Fibroblast of lung (primary cell): ENCODE results near the gene ST6GALNAC3. TPM values are rescaled to one million over a fixed set of nuclear protein-coding genes. Genes with fewer than 3 reads are reported as not detected.

ENCODE experiments used
- DNase-seq, 2 donors: peaks; one replicate each; pipeline versions ENCODE4 v3.0.0 to v3.0.0-alpha.2; 2010; ENCODE audit warnings: low read depth in 2 of 2
- H2AFZ ChIP-seq: 2 replicates; pipeline ENCODE4 v1.5.1; 2012; ENCODE audit warnings: low read length, control low read depth, inconsistent platforms
- H3K27ac ChIP-seq: 2 replicates; pipeline ENCODE4 v1.5.1; 2011; ENCODE audit warnings: low read length, control low read depth; ENCODE audit not compliant: insufficient read depth
- H3K27me3 ChIP-seq: 2 replicates; pipeline ENCODE4 v1.5.1; 2011; ENCODE audit warnings: mild to moderate bottlenecking, low read length; ENCODE audit not compliant: control insufficient read depth, insufficient read depth
- H3K36me3 ChIP-seq: 2 replicates; pipeline ENCODE4 v1.5.1; 2011; ENCODE audit warnings: low read length; ENCODE audit not compliant: control insufficient read depth, insufficient read depth
- H3K4me1 ChIP-seq: 2 replicates; pipeline ENCODE4 v1.5.1; 2011; ENCODE audit warnings: low read length; ENCODE audit not compliant: control insufficient read depth, insufficient read depth; ENCODE audit errors: extremely low read depth
- H3K4me2 ChIP-seq: 2 replicates; pipeline ENCODE4 v1.5.1; 2011; ENCODE audit warnings: low read length, control low read depth; ENCODE audit not compliant: insufficient read depth; ENCODE audit errors: extremely low read depth
- H3K4me3 ChIP-seq, 4 experiments: fragments of 200-600 bp in 1 of 4; sonication (generic) in 1 of 4; replicated peaks in 1 of 4; 2 replicates each; pipeline ENCODE4 v1.5.1; 2011 to 2016; ENCODE audit warnings: low read length in 4 of 4, low read depth in 3 of 4, mild to moderate bottlenecking in 3 of 4, control low read depth in 2 of 4, inconsistent platforms in 1 of 4, mixed read lengths in 1 of 4; ENCODE audit not compliant: insufficient read depth in 1 of 4; ENCODE audit errors: control extremely low read depth in 1 of 4
- H3K79me2 ChIP-seq: 2 replicates; pipeline ENCODE4 v1.5.1; 2012; ENCODE audit warnings: mild to moderate bottlenecking, low read length, inconsistent platforms; ENCODE audit not compliant: control insufficient read depth, insufficient read depth
- H3K9ac ChIP-seq: 2 replicates; pipeline ENCODE4 v1.5.1; 2011; ENCODE audit warnings: mild to moderate bottlenecking, low read length, control low read depth; ENCODE audit not compliant: insufficient read depth
- H3K9me3 ChIP-seq: 2 replicates; pipeline ENCODE4 v1.5.1; 2012; ENCODE audit warnings: low read depth, low read length; ENCODE audit not compliant: control insufficient read depth, insufficient read depth
- H4K20me1 ChIP-seq: 2 replicates; pipeline ENCODE4 v1.5.1; 2011; ENCODE audit warnings: low read length; ENCODE audit not compliant: control insufficient read depth, insufficient read depth; ENCODE audit errors: extremely low read depth
- EZH2 ChIP-seq: IDR thresholded peaks from 2 replicates; pipeline ENCODE4 v1.5.1; 2012; ENCODE audit warnings: low read length, control low read depth, mild to moderate bottlenecking; ENCODE audit errors: missing control alignments
- polyA plus RNA-seq, 2 donors: library from polyadenylated mRNA; depleted of rRNA in 1 of 2; stranded (reverse) in 1 of 2; unstranded in 1 of 2; fragments of >200 nt; gene quantifications; 2 replicates each; pipeline ENCODE4 v1.2.1, GENCODE V29; 2011 to 2012; ENCODE audit warnings: missing spikeins in 1 of 2
- total RNA-seq: library from RNA; depleted of rRNA; stranded (reverse); fragments of >200 nt; gene quantifications from 2 replicates; pipeline ENCODE4 v1.2.1, GENCODE V29; 2014
- TF ChIP-seq, protein P1 (sequence below), 2 donors: IDR thresholded peaks in 1 of 2; conservative IDR thresholded peaks in 1 of 2; 1 replicate in 1 of 2; 2 replicates in 1 of 2; pipeline ENCODE4 v1.5.1; 2011 to 2012; ENCODE audit warnings: low read length in 2 of 2, control low read depth in 1 of 2, inconsistent platforms in 1 of 2, low read depth in 1 of 2, mild to moderate bottlenecking in 1 of 2

Gene ST6GALNAC3
- total and polyA plus RNA-seq, 2 donors (not counting 1 experiment from before 2014, with no cell fraction given), result 0.34 to 0.66 TPM

DNA sequence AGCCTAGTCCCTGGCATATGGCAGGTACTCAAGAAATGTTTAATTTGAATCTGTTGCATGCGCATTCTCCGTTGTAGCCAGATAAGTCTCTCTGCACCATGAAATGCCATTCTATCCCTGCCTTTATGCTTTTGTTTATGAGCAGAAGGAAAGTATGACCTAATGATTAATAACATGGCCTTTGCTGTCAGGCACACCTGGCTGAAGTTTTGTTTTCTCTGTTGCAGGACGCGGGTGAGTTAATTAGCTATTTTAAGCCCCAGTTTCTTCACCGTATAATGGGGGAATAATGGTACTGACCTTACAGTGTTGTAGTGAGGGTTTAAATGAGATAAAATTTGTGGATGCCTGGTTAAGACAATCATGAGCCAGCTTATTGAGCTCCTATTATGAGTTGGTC lies 87.7 kb downstream of the ST6GALNAC3 start:
- no peaks in the 10 kb centered on the region for H3K4me1 ChIP-seq
- no peak for TF ChIP-seq EZH2
- TF ChIP-seq, protein P1, sequence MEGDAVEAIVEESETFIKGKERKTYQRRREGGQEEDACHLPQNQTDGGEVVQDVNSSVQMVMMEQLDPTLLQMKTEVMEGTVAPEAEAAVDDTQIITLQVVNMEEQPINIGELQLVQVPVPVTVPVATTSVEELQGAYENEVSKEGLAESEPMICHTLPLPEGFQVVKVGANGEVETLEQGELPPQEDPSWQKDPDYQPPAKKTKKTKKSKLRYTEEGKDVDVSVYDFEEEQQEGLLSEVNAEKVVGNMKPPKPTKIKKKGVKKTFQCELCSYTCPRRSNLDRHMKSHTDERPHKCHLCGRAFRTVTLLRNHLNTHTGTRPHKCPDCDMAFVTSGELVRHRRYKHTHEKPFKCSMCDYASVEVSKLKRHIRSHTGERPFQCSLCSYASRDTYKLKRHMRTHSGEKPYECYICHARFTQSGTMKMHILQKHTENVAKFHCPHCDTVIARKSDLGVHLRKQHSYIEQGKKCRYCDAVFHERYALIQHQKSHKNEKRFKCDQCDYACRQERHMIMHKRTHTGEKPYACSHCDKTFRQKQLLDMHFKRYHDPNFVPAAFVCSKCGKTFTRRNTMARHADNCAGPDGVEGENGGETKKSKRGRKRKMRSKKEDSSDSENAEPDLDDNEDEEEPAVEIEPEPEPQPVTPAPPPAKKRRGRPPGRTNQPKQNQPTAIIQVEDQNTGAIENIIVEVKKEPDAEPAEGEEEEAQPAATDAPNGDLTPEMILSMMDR (conservative IDR thresholded peaks at IDR 0.05 in 1 of 2, IDR thresholded peaks at IDR 0.05 in 1 of 2; ENCODE audit: low read depth in 1 of 2, low read length in 2 of 2), result no peak
- no peaks in the 10 kb centered on the region for H3K79me2 ChIP-seq
- no peak overlapping the region for H3K27ac ChIP-seq
- no peak overlapping the region for H3K4me3 ChIP-seq
- no peaks in the 10 kb centered on the region for H3K27me3 ChIP-seq
- H4K20me1 ChIP-seq, result peaks cover 3% of the 10 kb centered on the region
- no peaks in the 10 kb centered on the region for H3K36me3 ChIP-seq
- no peak overlapping the region for H3K4me2 ChIP-seq
- H3K9ac ChIP-seq, result no peak overlapping the region
- H3K9me3 ChIP-seq, result no peaks in the 10 kb centered on the region
- no peak overlapping the region for H2AFZ ChIP-seq
- no peak for DNase-seq

DNA sequence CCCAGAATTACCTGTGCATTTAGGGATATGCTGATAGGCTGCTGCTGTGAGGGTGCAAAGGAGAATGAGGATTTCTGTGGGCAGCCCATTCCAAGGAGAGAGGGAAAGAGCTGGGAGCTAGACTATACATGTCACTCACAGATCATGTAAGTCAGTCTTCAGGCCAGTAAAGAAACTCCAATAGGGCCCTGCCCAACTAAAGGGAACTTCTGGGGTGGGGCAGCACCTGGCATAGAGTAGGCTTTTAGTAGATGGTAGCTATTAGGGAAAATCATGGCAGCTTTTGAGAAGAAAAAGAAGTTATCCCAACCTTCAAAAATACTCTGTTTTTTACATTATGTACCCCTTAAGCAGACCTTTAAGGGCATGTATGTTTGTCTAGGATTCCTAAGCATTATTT lies 89.6 kb downstream of the ST6GALNAC3 start:
- H3K4me2 ChIP-seq, result no peak overlapping the region
- H3K36me3 ChIP-seq, result no peaks in the 10 kb centered on the region
- no peak for DNase-seq
- peaks cover 3% of the 10 kb centered on the region for H4K20me1 ChIP-seq
- no peak for TF ChIP-seq EZH2
- TF ChIP-seq, protein P1 (conservative IDR thresholded peaks at IDR 0.05 in 1 of 2, IDR thresholded peaks at IDR 0.05 in 1 of 2; ENCODE audit: low read depth in 1 of 2, low read length in 2 of 2), result no peak
- H3K4me3 ChIP-seq, result no peak overlapping the region
- no peaks in the 10 kb centered on the region for H3K79me2 ChIP-seq
- no peak overlapping the region for H2AFZ ChIP-seq
- no peak overlapping the region for H3K9ac ChIP-seq
- no peaks in the 10 kb centered on the region for H3K27me3 ChIP-seq
- H3K27ac ChIP-seq, result no peak overlapping the region
- no peaks in the 10 kb centered on the region for H3K9me3 ChIP-seq
- no peaks in the 10 kb centered on the region for H3K4me1 ChIP-seq

DNA sequence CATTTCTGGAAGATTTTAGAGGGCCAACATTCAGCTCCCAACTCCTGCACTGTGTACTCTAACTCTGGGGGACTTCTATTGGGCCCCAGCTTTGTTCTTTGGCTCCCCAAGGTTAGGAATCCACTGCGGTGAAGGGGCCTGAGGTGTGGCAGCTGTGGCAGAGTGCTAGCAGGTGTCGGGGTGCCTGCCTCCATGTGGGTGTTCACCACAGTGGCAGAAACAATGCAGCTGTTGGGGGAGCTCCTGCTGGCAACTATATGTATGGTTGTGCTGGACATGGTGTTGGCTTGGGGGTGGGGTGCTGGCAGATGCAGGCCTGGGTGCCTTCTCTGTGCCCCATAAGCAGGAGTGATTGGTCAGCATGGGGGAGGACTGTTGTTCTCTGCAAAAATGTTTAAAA lies 95.5 kb downstream of the ST6GALNAC3 start:
- no peak overlapping the region for H3K4me2 ChIP-seq
- H4K20me1 ChIP-seq, result no peaks in the 10 kb centered on the region
- H3K36me3 ChIP-seq, result no peaks in the 10 kb centered on the region
- H3K27ac ChIP-seq, result no peak overlapping the region
- TF ChIP-seq, protein P1 (conservative IDR thresholded peaks at IDR 0.05 in 1 of 2, IDR thresholded peaks at IDR 0.05 in 1 of 2; ENCODE audit: low read depth in 1 of 2, low read length in 2 of 2), result no peak
- no peak for TF ChIP-seq EZH2
- no peak overlapping the region for H3K4me3 ChIP-seq
- H3K79me2 ChIP-seq, result no peaks in the 10 kb centered on the region
- no peak overlapping the region for H2AFZ ChIP-seq
- DNase-seq, result no peak
- H3K27me3 ChIP-seq, result no peaks in the 10 kb centered on the region
- no peaks in the 10 kb centered on the region for H3K9me3 ChIP-seq
- no peaks in the 10 kb centered on the region for H3K4me1 ChIP-seq
- no peak overlapping the region for H3K9ac ChIP-seq
